Measurements from ENCODE around the gene FAT4. TPM values are rescaled to one million over a fixed set of nuclear protein-coding genes. Genes with fewer than 3 reads are reported as not detected.

The FAT4 gene
- total RNA-seq, 1 donor from 2014 or later = not detected

DNA sequence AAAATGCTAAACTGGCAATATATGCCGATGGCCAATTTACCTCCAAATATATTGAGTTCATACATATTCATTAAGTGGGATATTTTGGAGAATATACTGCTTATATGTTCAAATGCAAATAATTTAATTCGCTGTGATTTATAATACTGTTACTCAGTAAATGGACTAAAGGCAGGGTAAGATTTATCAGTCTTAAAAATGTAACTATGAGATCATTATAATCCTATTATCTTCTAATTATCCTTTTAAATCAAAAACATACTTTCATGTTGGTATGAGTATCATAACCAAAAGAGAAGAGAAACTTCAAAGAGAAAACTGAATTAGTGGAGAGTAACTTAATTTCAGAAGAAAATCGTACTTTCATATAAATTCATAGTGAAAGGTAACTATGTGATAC, 44.6 kb downstream of the FAT4 start:
- Mint-ChIP-seq H3K36me3 (ENCODE audit: low read depth) (no peaks in the 10 kb centered on the region), H3K4me3 (no peak overlapping the region), H3K27ac (no peak overlapping the region), H3K27me3 (ENCODE audit: insufficient read depth) (no peaks in the 10 kb centered on the region), H3K4me1 (ENCODE audit: low read depth) (no peaks in the 10 kb centered on the region), H3K9me3 (no peaks in the 10 kb centered on the region)
- intact Hi-C loops (cut with micrococcal nuclease) = no loop called here
- no peak for DNase-seq (ENCODE audit: low spot score)

DNA sequence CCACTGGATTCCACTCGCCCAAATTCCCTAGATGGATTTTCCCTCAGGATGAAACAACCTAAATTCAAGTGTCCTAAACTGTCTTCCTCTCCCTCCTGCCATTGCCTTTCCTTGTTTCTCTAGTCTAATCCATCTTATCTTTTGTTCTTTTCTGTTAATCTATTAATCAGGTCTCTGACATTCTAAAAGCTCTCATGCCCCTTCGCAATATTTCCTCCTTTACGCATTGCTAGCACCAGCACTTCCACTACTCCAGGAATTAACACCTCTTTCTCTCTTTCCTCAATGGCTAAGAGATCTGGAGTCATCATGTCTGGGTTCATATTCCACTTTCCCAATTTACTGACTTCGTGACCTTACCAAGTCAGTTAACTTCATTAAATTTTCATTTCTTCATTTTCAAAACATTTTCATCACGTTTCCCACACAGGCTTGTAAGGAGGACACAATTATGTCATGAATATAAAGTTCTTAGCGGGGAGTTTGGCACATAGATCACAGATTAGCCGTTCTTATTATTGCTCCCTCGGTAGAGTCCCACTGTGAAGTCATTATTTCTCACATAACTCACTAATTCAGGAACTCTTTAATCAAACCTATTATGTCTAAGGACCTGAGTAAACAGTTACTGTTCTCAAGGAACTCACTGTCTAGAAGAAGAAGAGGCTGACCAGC, 45.3 kb downstream of the FAT4 start:
- Mint-ChIP-seq H3K27me3 (ENCODE audit: insufficient read depth) (no peaks in the 10 kb centered on the region), H3K27ac (no peak overlapping the region), H3K36me3 (ENCODE audit: low read depth) (no peaks in the 10 kb centered on the region), H3K4me3 (no peak overlapping the region), H3K9me3 (no peaks in the 10 kb centered on the region), H3K4me1 (ENCODE audit: low read depth) (no peaks in the 10 kb centered on the region)
- intact Hi-C loops (cut with micrococcal nuclease) = no loop called here
- no peak for DNase-seq (ENCODE audit: low spot score)

DNA sequence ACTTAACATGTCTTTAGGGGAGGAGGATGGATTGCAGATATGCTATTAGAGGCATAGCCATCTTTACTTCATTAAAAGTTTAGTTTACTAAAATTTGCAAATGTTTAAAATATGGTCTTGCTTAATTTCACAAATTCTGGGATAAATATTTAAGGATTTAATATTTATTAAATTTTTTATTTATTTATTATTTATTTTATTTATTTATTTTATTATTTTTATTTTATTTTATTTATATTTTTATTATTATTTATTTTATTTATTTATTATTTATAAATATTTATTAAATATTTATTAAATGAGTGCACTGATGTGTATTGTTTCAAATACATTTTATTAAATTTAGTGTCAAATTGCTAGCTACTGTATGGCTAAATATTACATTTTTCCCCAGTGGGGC, 46.0 kb downstream of the FAT4 start:
- intact Hi-C loops (cut with micrococcal nuclease) = no loop called here
- no peaks in the 10 kb centered on the region for H3K4me1 Mint-ChIP-seq (ENCODE audit: low read depth)
- H3K27ac Mint-ChIP-seq = no peak overlapping the region
- H3K9me3 Mint-ChIP-seq = no peaks in the 10 kb centered on the region
- H3K27me3 Mint-ChIP-seq (ENCODE audit: insufficient read depth) = no peaks in the 10 kb centered on the region
- DNase-seq (ENCODE audit: low spot score) = no peak
- H3K4me3 Mint-ChIP-seq = no peak overlapping the region
- H3K36me3 Mint-ChIP-seq (ENCODE audit: low read depth) = no peaks in the 10 kb centered on the region

All from activated T-helper 1 cell treated with anti-CD3 and anti-CD28 coated beads, Interleukin-12 subunit alpha, Interleukin-12 subunit beta, Interleukin-2, Interleukin-4 antibody, amounts not matched to agents 30 ng/mL and 10 ng/mL and 1 ng/mL, durations not matched to agents 14 hours and 24 hours and 36 hours (primary cell).